ENCODE measurements around the gene ARHGAP6.

GRCh38 chrX:11540532-11541377 lies 125.0 kb downstream of the ARHGAP6 start:
- no peak for TF ChIP-seq POLR2A (IDR thresholded peaks at IDR 0.05; ENCODE audit: low read depth, low read length)
- TF ChIP-seq POLR2AphosphoS5 (IDR thresholded peaks at IDR 0.05; ENCODE audit: low read depth, low read length) = no peak

All from GM12892 (cell line).